Measurements from ENCODE around the gene DRAXIN. TPM values are rescaled to one million over a fixed set of nuclear protein-coding genes. Genes with fewer than 3 reads are reported as not detected.
A peak's percentile ranks its signal among the peaks of the same experiment; 100 is the strongest.

Gene DRAXIN
- total RNA-seq, 1 donor from 2014 or later = 1.4 TPM

- no peak overlapping the region for H3K27ac Mint-ChIP-seq
- TF ChIP-seq, protein P1, sequence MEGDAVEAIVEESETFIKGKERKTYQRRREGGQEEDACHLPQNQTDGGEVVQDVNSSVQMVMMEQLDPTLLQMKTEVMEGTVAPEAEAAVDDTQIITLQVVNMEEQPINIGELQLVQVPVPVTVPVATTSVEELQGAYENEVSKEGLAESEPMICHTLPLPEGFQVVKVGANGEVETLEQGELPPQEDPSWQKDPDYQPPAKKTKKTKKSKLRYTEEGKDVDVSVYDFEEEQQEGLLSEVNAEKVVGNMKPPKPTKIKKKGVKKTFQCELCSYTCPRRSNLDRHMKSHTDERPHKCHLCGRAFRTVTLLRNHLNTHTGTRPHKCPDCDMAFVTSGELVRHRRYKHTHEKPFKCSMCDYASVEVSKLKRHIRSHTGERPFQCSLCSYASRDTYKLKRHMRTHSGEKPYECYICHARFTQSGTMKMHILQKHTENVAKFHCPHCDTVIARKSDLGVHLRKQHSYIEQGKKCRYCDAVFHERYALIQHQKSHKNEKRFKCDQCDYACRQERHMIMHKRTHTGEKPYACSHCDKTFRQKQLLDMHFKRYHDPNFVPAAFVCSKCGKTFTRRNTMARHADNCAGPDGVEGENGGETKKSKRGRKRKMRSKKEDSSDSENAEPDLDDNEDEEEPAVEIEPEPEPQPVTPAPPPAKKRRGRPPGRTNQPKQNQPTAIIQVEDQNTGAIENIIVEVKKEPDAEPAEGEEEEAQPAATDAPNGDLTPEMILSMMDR (IDR thresholded peaks at IDR 0.05; ENCODE audit: unreplicated experiment) = no peak
- no peak for DNase-seq (ENCODE audit: low spot score in 2 of 2, unreplicated experiment in 2 of 2)
- no peaks in the 10 kb centered on the region for H3K27me3 Mint-ChIP-seq (ENCODE audit: low read depth)
- H3K4me3 Mint-ChIP-seq = no peak overlapping the region
- H3K36me3 Mint-ChIP-seq = no peaks in the 10 kb centered on the region
- peaks cover 13% of the 10 kb centered on the region for H3K4me1 Mint-ChIP-seq
- no peaks in the 10 kb centered on the region for H3K9me3 Mint-ChIP-seq
These were observed 47.3 kb downstream of the DRAXIN start for GRCh38 chr1:11738783-11739182.

DNA sequence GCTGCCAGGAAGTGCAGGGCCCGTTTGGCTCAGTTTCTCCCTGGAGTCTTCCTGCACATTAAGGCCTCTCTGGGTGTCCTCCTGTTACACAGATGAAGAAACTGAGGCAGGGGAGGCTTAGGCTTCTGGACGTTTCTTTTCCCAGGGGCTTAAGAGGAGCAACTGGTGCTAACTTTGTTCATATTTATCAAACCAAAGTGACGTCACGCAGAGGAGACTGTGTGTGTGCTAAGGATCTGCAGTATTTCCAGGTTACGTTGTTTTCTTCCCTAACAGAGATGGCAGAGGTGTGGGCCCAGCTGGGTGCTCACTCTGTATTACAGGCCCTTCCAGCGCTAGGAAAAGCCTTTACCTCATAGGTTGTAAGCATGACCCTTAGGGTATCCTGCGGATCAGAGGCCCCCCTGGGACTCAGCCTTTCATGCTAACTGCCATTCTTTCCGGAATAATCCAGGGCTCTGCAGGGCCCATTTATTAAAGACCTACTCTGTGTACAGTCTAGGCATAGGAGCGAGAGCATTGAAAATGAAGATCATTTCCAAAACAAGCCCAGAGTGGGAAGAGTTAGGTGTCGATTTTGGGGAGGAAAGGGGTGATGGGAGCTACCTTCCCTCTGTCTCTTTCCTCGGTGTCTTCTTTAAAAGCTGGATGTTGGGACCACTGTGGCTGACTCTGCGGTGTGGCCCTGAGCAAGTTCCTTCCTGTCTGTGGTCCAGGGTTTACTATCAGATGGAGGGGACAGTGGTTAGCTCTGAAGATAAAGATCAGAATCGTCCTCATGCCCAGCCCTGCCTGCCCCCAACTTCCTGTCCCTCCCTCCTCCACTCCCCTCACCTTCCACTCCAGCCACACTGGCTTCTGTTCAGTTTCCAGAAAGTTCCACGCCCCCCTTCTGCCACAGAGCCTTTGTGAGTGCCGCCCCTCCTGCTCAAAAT, 49.0 kb downstream of the DRAXIN start:
- Mint-ChIP-seq H3K27me3 (ENCODE audit: low read depth) (no peaks in the 10 kb centered on the region), H3K4me3 (no peak overlapping the region), H3K9me3 (no peaks in the 10 kb centered on the region), H3K27ac (no peak overlapping the region), H3K36me3 (peaks cover 2% of the 10 kb centered on the region), H3K4me1 (peaks cover 13% of the 10 kb centered on the region)
- TF ChIP-seq, protein P1 (IDR thresholded peaks at IDR 0.05; ENCODE audit: unreplicated experiment) = no peak
- no peak for DNase-seq (ENCODE audit: low spot score in 2 of 2, unreplicated experiment in 2 of 2)

- Mint-ChIP-seq H3K27me3 (ENCODE audit: low read depth) (no peaks in the 10 kb centered on the region), H3K9me3 (no peaks in the 10 kb centered on the region), H3K4me3 (no peak overlapping the region), H3K27ac (no peak overlapping the region), H3K4me1 (peaks cover 11% of the 10 kb centered on the region), H3K36me3 (peaks cover 5% of the 10 kb centered on the region)
- DNase-seq (ENCODE audit: low spot score in 2 of 2, unreplicated experiment in 2 of 2) = no peak
- TF ChIP-seq, protein P1 (IDR thresholded peaks at IDR 0.05; ENCODE audit: unreplicated experiment) = no peak
These were observed 50.0 kb downstream of the DRAXIN start for GRCh38 chr1:11741482-11741881.

- DNase-seq (ENCODE audit: low spot score in 2 of 2, unreplicated experiment in 2 of 2) = no peak
- Mint-ChIP-seq H3K4me3 (no peak overlapping the region), H3K27me3 (ENCODE audit: low read depth) (no peaks in the 10 kb centered on the region)
These were observed 50.5 kb downstream of the DRAXIN start for GRCh38 chr1:11741919-11742558.

DNA sequence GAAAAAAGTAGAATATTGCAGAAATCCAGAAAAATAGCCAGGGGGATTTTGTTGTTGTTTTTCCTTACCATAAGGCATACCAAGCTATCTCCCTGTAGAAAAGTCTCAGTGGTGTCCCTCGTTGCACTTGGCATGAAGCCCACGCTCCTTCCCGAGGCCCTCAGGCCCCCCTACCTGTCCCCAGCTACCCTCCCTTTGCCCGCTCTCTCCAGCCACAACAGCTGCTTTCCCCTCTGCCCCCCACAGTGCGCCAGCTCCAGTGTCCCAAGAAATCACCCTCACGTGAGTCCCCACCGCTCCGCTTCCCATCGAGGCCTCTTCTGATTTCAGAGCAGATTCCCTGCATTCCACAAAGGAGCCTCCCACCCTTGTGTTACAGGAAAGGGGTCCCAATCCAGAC, 52.8 kb downstream of the DRAXIN start:
- Mint-ChIP-seq H3K27ac (peak overlapping the region; percentile 72), H3K4me3 (no peak overlapping the region), H3K36me3 (peaks cover 8% of the 10 kb centered on the region), H3K27me3 (ENCODE audit: low read depth) (no peaks in the 10 kb centered on the region), H3K4me1 (no peaks in the 10 kb centered on the region), H3K9me3 (no peaks in the 10 kb centered on the region)
- TF ChIP-seq, protein P1 (IDR thresholded peaks at IDR 0.05; ENCODE audit: unreplicated experiment) = no peak
- DNase-seq (ENCODE audit: low spot score in 2 of 2, unreplicated experiment in 2 of 2) = no peak

More at GRCh38 chr1:11741919-11742558, 50.5 kb downstream of the DRAXIN start:
- H3K9me3 Mint-ChIP-seq = no peaks in the 10 kb centered on the region
- H3K36me3 Mint-ChIP-seq = peaks cover 8% of the 10 kb centered on the region
- H3K4me1 Mint-ChIP-seq = peaks cover 7% of the 10 kb centered on the region
- TF ChIP-seq, protein P1 (IDR thresholded peaks at IDR 0.05; ENCODE audit: unreplicated experiment) = no peak
- H3K27ac Mint-ChIP-seq = no peak overlapping the region

All from mesothelial cell of epicardium (in vitro differentiated cells).